H1 (cell line): ENCODE data around the gene GABRA1. TPM values are rescaled to one million over a fixed set of nuclear protein-coding genes. Genes with fewer than 3 reads are reported as not detected.

Experiments
- CTCF ChIA-PET: fragments of 300-600 bp; sonication (Branson Sonifier 250); formaldehyde crosslinking; loops from one replicate; lab custom pipeline; 2021; ENCODE audit not compliant: partially characterized antibody; lab: Charles Lee
- POLR2A ChIA-PET: fragments of 300-600 bp; sonication (Branson Sonifier 250); formaldehyde crosslinking; loops from one replicate; lab custom pipeline; 2021; ENCODE audit warnings: inconsistent platforms; ENCODE audit not compliant: partially characterized antibody; lab: Charles Lee
- DNase-seq, 2 experiments: peaks; one replicate each; pipeline versions ENCODE4 v3.0.0 to v3.0.0-alpha.2; 2010 to 2022; ENCODE audit warnings: low spot score in 2 of 2, low read depth in 1 of 2, mixed read lengths in 1 of 2
- FAIRE-seq: peaks from 2 replicates; lab custom pipeline; 2011; peaks lifted over from hg19 to GRCh38; lab: Jason Lieb, UNC
- H2AFZ ChIP-seq: 2 replicates; pipeline ENCODE4 v1.8.1; 2012; ENCODE audit warnings: low read length, inconsistent platforms
- H2AK5ac ChIP-seq: 2 replicates; pipeline ENCODE4 v1.6.1; 2013; ENCODE audit warnings: low read depth, low read length
- H2BK120ac ChIP-seq: replicated peaks from 2 replicates; pipeline ENCODE3; 2013; ENCODE audit warnings: low read depth, low read length, inconsistent platforms
- H2BK12ac ChIP-seq: 2 replicates; pipeline ENCODE4 v1.6.1; 2013; ENCODE audit warnings: low read depth, low read length
- H2BK15ac ChIP-seq: 2 replicates; pipeline ENCODE4 v1.6.1; 2013; ENCODE audit warnings: low read length
- H2BK20ac ChIP-seq: 2 replicates; pipeline ENCODE4 v1.6.1; 2013; ENCODE audit warnings: low read length
- H2BK5ac ChIP-seq: 2 replicates; pipeline ENCODE4 v1.6.1; 2013; ENCODE audit warnings: low read depth, low read length
- H3K14ac ChIP-seq: 2 replicates; pipeline ENCODE4 v1.6.1; 2013; ENCODE audit warnings: inconsistent platforms; ENCODE audit not compliant: insufficient read length
- H3K18ac ChIP-seq: 2 replicates; pipeline ENCODE4 v1.6.1; 2013; ENCODE audit warnings: low read length; ENCODE audit errors: extremely low read depth
- H3K23ac ChIP-seq: 2 replicates; pipeline ENCODE4 v1.6.1; 2013; ENCODE audit warnings: inconsistent platforms; ENCODE audit not compliant: insufficient read length
- H3K23me2 ChIP-seq: 2 replicates; pipeline ENCODE4 v1.6.1; 2013; ENCODE audit warnings: low read depth, low read length
- H3K27ac ChIP-seq: 2 replicates; pipeline ENCODE4 v1.6.1; 2011; ENCODE audit warnings: low read depth, low read length, inconsistent platforms
- H3K27me3 ChIP-seq, 4 experiments: replicated peaks in 1 of 4; 1 replicate in 1 of 4; 2 replicates in 3 of 4; pipeline versions ENCODE4 v1.6.1 to v1.8.1; 2011 to 2013; ENCODE audit warnings: low read length in 3 of 4, mild to moderate bottlenecking in 3 of 4, inconsistent platforms in 2 of 4, mixed read lengths in 2 of 4, moderate library complexity in 1 of 4; ENCODE audit not compliant: control insufficient read depth in 3 of 4, insufficient read depth in 3 of 4; ENCODE audit errors: extremely low read depth in 1 of 4
- H3K36me3 ChIP-seq, 4 experiments: 2 replicates each; pipeline versions ENCODE4 v1.6.1 to v1.8.1; 2011 to 2013; ENCODE audit warnings: mild to moderate bottlenecking in 4 of 4, low read length in 3 of 4, moderate library complexity in 2 of 4, control low read depth in 1 of 4, inconsistent platforms in 1 of 4; ENCODE audit not compliant: insufficient read depth in 4 of 4, control insufficient read depth in 2 of 4
- H3K4ac ChIP-seq: replicated peaks from 2 replicates; pipeline ENCODE3; 2013; ENCODE audit warnings: low read length, low read depth, mixed read lengths, inconsistent platforms; ENCODE audit not compliant: insufficient read length
- H3K4me1 ChIP-seq, 4 experiments: replicated peaks in 1 of 4; 1 replicate in 1 of 4; 2 replicates in 3 of 4; pipeline versions ENCODE4 v1.6.1 to v1.8.1; 2011 to 2013; ENCODE audit warnings: low read length in 3 of 4, inconsistent platforms in 2 of 4, mixed read lengths in 1 of 4; ENCODE audit not compliant: insufficient read depth in 4 of 4, control insufficient read depth in 3 of 4
- H3K4me2 ChIP-seq, 2 experiments: 2 replicates each; pipeline versions ENCODE4 v1.6.1 to v1.8.1; 2011 to 2013; ENCODE audit warnings: low read depth in 2 of 2, low read length in 2 of 2, control low read depth in 1 of 2, inconsistent platforms in 1 of 2, mild to moderate bottlenecking in 1 of 2; ENCODE audit not compliant: insufficient read depth in 1 of 2
- H3K4me3 ChIP-seq, 4 experiments: fragments of 200-600, 300-600 bp in 1 of 4; sonication (generic), shearing (Covaris generic), sonication (Bioruptor Twin) in 1 of 4; 2 replicates each; pipeline versions ENCODE4 v1.5.1 to v1.8.1; 2011 to 2016; ENCODE audit warnings: low read length in 4 of 4, low read depth in 3 of 4, control low read depth in 2 of 4, inconsistent platforms in 2 of 4, mild to moderate bottlenecking in 2 of 4, mixed read lengths in 1 of 4, moderate library complexity in 1 of 4; ENCODE audit not compliant: insufficient read depth in 2 of 4; ENCODE audit errors: extremely low read depth in 1 of 4
- H3K56ac ChIP-seq: replicated peaks from 2 replicates; pipeline ENCODE3; 2013; ENCODE audit warnings: low read depth, mild to moderate bottlenecking, mixed read lengths, low read length, inconsistent platforms; ENCODE audit not compliant: insufficient read length
- H3K79me1 ChIP-seq: 2 replicates; pipeline ENCODE4 v1.6.1; 2013; ENCODE audit warnings: low read depth, low read length, control low read depth
- H3K79me2 ChIP-seq, 2 experiments: 2 replicates each; pipeline versions ENCODE4 v1.6.1 to v1.8.1; 2012 to 2013; ENCODE audit warnings: low read length in 2 of 2, mild to moderate bottlenecking in 2 of 2, inconsistent platforms in 1 of 2; ENCODE audit not compliant: insufficient read depth in 2 of 2, control insufficient read depth in 1 of 2
- H3K9ac ChIP-seq, 4 experiments: replicated peaks in 1 of 4; 1 replicate in 1 of 4; 2 replicates in 3 of 4; pipeline versions ENCODE4 v1.6.1 to v1.8.1; 2011 to 2013; ENCODE audit warnings: low read depth in 3 of 4, low read length in 3 of 4, control low read depth in 2 of 4, mild to moderate bottlenecking in 2 of 4, moderate library complexity in 2 of 4, inconsistent platforms in 1 of 4; ENCODE audit errors: extremely low read depth in 1 of 4
- H3K9me3 ChIP-seq, 2 experiments: 2 replicates each; pipeline versions ENCODE4 v1.6.1 to v1.8.1; 2012 to 2013; ENCODE audit warnings: mild to moderate bottlenecking in 2 of 2, moderate library complexity in 2 of 2, control low read depth in 1 of 2, inconsistent platforms in 1 of 2, low read depth in 1 of 2, low read length in 1 of 2, mixed read lengths in 1 of 2; ENCODE audit not compliant: insufficient read depth in 2 of 2
- H4K20me1 ChIP-seq, 2 experiments: replicated peaks in 1 of 2; 2 replicates each; pipeline versions ENCODE3 to v1.8.1; 2011 to 2013; ENCODE audit warnings: inconsistent platforms in 2 of 2, low read length in 2 of 2, mild to moderate bottlenecking in 1 of 2; ENCODE audit not compliant: insufficient read depth in 2 of 2, control insufficient read depth in 1 of 2
- H4K5ac ChIP-seq: 2 replicates; pipeline ENCODE4 v1.6.1; 2013; ENCODE audit warnings: low read length, low read depth, mixed read lengths, inconsistent platforms; ENCODE audit not compliant: insufficient read length
- H4K8ac ChIP-seq: 2 replicates; pipeline ENCODE4 v1.8.0; 2013; ENCODE audit warnings: mild to moderate bottlenecking, moderate library complexity, low read length, inconsistent platforms; ENCODE audit not compliant: insufficient read depth; ENCODE audit errors: extremely low read depth
- H4K91ac ChIP-seq: replicated peaks from 2 replicates; pipeline ENCODE3; 2013; ENCODE audit warnings: low read length, mixed read lengths, inconsistent platforms; ENCODE audit not compliant: insufficient read length
- CEBPB ChIP-seq: IDR thresholded peaks from 2 replicates; pipeline ENCODE4 v1.6.1; 2012; ENCODE audit warnings: low read depth, low read length
- MAFK ChIP-seq: IDR thresholded peaks from 2 replicates; pipeline ENCODE4 v1.6.1; 2012; ENCODE audit warnings: low read depth, mild to moderate bottlenecking, improper control_type of control experiment, low read length
- SIN3A ChIP-seq, 2 experiments: IDR thresholded peaks in 1 of 2; conservative IDR thresholded peaks in 1 of 2; 2 replicates each; pipeline ENCODE4 v1.6.1; 2011 to 2012; ENCODE audit warnings: low read length in 2 of 2, improper control_type of control experiment in 1 of 2, low read depth in 1 of 2, mild to moderate bottlenecking in 1 of 2
- TCF12 ChIP-seq: IDR thresholded peaks from 2 replicates; pipeline ENCODE4 v1.6.1; 2011; ENCODE audit warnings: low read depth, mild to moderate bottlenecking, low read length
- WGBS, 2 experiments: shearing (Covaris generic) in 1 of 2; methylation state at CpG; one replicate each; pipeline versions ENCODE4 v1.1.6 to v1.1.7; 2013 to 2015; ENCODE audit warnings: low lambda C conversion rate in 2 of 2, mixed read lengths in 2 of 2, inconsistent platforms in 1 of 2, low coverage in 1 of 2, missing lambda C conversion rate in 1 of 2; ENCODE audit not compliant: insufficient replicate concordance in 2 of 2, insufficient coverage in 1 of 2, insufficient read length in 1 of 2; ENCODE audit errors: extremely low coverage in 1 of 2, missing lambda C conversion rate in 1 of 2; 5-methylcytosine and 5-hydroxymethylcytosine counted together
- polyA plus RNA-seq, 7 experiments: library from polyadenylated mRNA; depleted of rRNA in 3 of 7; stranded (reverse) in 5 of 7; unstranded in 2 of 7; fragments of >200 nt in 5 of 7; fragments of 200-250 nt in 2 of 7; gene quantifications; 1 replicate in 5 of 7; 2 replicates in 1 of 7; 4 replicates in 1 of 7; pipeline versions ENCODE4 v1.2.1 to v1.2.3, GENCODE V29; 2011 to 2013; ENCODE audit warnings: missing spikeins in 2 of 7, mixed read lengths in 2 of 7
- total RNA-seq: library from RNA; stranded (reverse); fragmentation: NEBNext Ultra II Directional; extraction: Animal tissue kit (Norgen Biotek cat#: 25700); gene quantifications from 2 replicates; pipeline ENCODE4 v1.2.1, GENCODE V29; 2021

The GABRA1 gene
- total and polyA plus RNA-seq, 2 of the 8 experiments (the other 6 are each of a cell fraction or from before 2014, with no cell fraction given): 4.7 to 16.2 TPM

GRCh38 chr5:161944974-161945373 lies 97.1 kb downstream of the GABRA1 start:
- Histone ChIP-seq H3K4me1 (no peaks in the 10 kb centered on the region), H3K27me3 (no peaks in the 10 kb centered on the region), H2AK5ac (no peak overlapping the region), H4K20me1 (no peaks in the 10 kb centered on the region), H3K9ac (no peak overlapping the region), H4K8ac (no peak overlapping the region), H2AFZ (no peak overlapping the region), H3K36me3 (no peaks in the 10 kb centered on the region), H3K56ac (no peak overlapping the region), H3K4me2 (no peak overlapping the region), H3K27ac (no peak overlapping the region), H3K23me2 (no peaks in the 10 kb centered on the region), H3K23ac (no peak overlapping the region), H2BK15ac (no peak overlapping the region), H2BK5ac (no peak overlapping the region), H3K4me3 (no peak overlapping the region), H2BK120ac (no peak overlapping the region), H4K91ac (no peak overlapping the region), H3K79me2 (no peaks in the 10 kb centered on the region), H3K14ac (no peak overlapping the region), H3K79me1 (no peaks in the 10 kb centered on the region), H2BK12ac (no peak overlapping the region), H2BK20ac (no peak overlapping the region), H4K5ac (no peak overlapping the region), H3K4ac (no peak overlapping the region), H3K9me3 (no peaks in the 10 kb centered on the region), H3K18ac (no peak overlapping the region)
- FAIRE-seq (no peak), DNase-seq (no peak)
- 91% methylated on average over 1 of the region's 1 CpG; no CpG with 5 or more reads in 1 of the 2 experiments for WGBS, 2 experiments
- CTCF ChIA-PET: no interaction called here
- POLR2A ChIA-PET: no interaction called here
- no peak for TF ChIP-seq TCF12
- no peak for TF ChIP-seq MAFK
- no peak for TF ChIP-seq CEBPB
- no peak for TF ChIP-seq SIN3A (conservative IDR thresholded peaks at IDR 0.05 in 1 of 2, IDR thresholded peaks at IDR 0.05 in 1 of 2; ENCODE audit: low read depth in 1 of 2, low read length in 2 of 2)
